Measurements from ENCODE around the gene TMEM43.

Gene TMEM43

DNA sequence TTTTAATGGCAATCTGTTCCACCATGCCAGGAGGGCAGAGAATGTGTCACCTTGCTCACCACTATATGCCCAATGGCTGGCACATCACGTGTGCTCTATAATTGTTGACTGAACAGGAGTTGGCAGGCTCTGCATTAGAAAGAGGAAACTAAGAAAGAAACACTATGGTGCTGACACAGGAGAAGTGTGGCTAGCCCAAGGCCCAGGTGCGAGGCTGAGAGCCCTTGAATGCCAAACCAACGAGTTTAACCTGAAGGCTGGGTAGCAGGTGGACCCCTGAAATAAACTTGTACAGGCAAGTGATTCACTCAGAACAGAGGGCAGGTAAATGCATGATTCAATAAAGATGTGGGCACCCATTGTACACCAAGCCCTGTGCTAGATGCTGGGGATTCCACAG, 2.6 kb upstream of the TMEM43 start:
- Histone ChIP-seq H2BK120ac (ENCODE audit: low read depth, low read length) (no peak overlapping the region), H3K23ac (ENCODE audit: low read length in 2 of 2) (no peak overlapping the region), H3K9ac (ENCODE audit: low read length) (no peak overlapping the region), H3K4me2 (ENCODE audit: low read length, poor library complexity, severe bottlenecking) (no peak overlapping the region), H3K4me1 (ENCODE audit: control insufficient read depth, insufficient read depth, low read depth, low read length) (peaks cover 21% of the 10 kb centered on the region), H4K91ac (ENCODE audit: low read length) (no peak overlapping the region), H3K4me3 (ENCODE audit: insufficient read depth in 1 of 2, low read depth in 1 of 2, low read length in 2 of 2) (no peak overlapping the region), H2BK15ac (ENCODE audit: low read depth, poor library complexity, severe bottlenecking) (no peak overlapping the region), H3K14ac (ENCODE audit: low read length in 2 of 2) (no peak overlapping the region), H3K4ac (ENCODE audit: low read depth in 1 of 2, low read length in 2 of 2) (no peak overlapping the region), H2BK5ac (ENCODE audit: low read depth, low read length, poor library complexity, severe bottlenecking) (no peak overlapping the region), H3K79me1 (replicated peaks; ENCODE audit: low read length, poor library complexity, severe bottlenecking) (peaks cover 38% of the 10 kb centered on the region), H2AFZ (ENCODE audit: low read depth, low read length) (no peak overlapping the region), H3K18ac (ENCODE audit: low read depth in 1 of 2, low read length in 2 of 2) (no peak overlapping the region), H3K27ac (ENCODE audit: low read length, poor library complexity, severe bottlenecking) (no peak overlapping the region), H3K9me3 (ENCODE audit: control insufficient read depth, low read length) (no peaks in the 10 kb centered on the region), H4K8ac (ENCODE audit: low read length) (no peak overlapping the region), H2BK12ac (ENCODE audit: low read length in 2 of 2) (no peak overlapping the region), H2AK5ac (ENCODE audit: low read length, severe bottlenecking) (no peak overlapping the region), H3K36me3 (ENCODE audit: control insufficient read depth in 1 of 2, insufficient read depth in 2 of 2, low read depth in 1 of 2, low read length in 2 of 2) (peaks cover 2 to 33% of the 10 kb centered on the region in 2 experiments), H3K27me3 (ENCODE audit: control insufficient read depth in 1 of 2, insufficient read depth in 1 of 2, low read length in 2 of 2) (no peaks in the 10 kb centered on the region)
- no peak for DNase-seq
- 97% methylated on average over 3 of the region's 3 CpGs for WGBS

DNA sequence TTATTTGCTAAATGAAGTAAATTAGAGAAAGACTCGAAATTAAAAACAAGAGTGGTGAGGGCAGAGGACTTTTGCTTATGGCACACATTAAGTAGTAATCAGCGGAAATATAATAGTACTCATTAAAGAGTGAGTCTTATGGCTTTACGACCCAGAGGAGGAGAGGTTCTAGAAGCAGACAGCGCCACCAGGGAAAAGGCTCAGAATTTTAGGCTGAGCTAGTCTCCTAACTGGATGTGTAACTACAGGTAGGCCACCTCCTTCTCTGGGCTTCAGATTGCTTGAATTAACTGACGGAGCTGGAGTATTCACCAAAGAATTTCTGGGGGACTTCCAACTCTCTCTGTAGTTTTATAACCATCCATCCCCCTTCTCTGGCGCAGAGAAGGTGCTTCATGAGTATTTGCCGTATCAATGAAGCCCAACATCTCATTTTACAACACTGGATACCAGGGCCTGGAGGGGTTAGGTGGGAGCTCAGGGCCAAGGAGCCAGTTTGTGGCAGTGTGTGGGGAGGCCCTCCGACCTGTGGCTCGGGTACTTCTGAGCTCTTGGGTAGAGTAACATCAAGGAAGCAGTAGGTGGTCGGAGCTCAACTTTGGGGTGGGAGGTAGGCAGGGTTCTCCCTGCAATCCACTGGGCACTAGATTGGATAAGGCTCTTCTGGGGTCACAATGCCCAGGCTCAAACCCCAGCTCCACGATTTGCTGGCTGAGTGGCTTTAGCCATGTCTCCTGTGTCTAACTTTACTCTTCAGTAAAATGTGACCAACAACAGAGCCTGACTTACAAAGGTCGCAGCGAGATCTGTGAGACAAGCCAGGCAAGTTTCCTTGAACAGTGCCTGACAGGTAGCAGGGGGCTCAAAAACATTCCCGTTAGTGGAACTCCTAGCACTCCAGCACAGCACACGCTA, 1.3 kb upstream of the TMEM43 start:
- Histone ChIP-seq H2BK120ac (ENCODE audit: low read depth, low read length) (no peak overlapping the region), H2BK15ac (ENCODE audit: low read depth, poor library complexity, severe bottlenecking) (no peak overlapping the region), H2BK12ac (ENCODE audit: low read length in 2 of 2) (no peak overlapping the region), H3K4me2 (ENCODE audit: low read length, poor library complexity, severe bottlenecking) (peak overlapping the region; percentile 94), H3K36me3 (ENCODE audit: control insufficient read depth in 1 of 2, insufficient read depth in 2 of 2, low read depth in 1 of 2, low read length in 2 of 2) (peaks cover 14 to 45% of the 10 kb centered on the region in 2 experiments), H3K79me1 (replicated peaks; ENCODE audit: low read length, poor library complexity, severe bottlenecking) (peaks cover 33% of the 10 kb centered on the region), H2AFZ (ENCODE audit: low read depth, low read length) (peak overlapping the region; percentile 94), H3K4ac (ENCODE audit: low read depth in 1 of 2, low read length in 2 of 2) (peak overlapping the region; percentile 25 to 50), H3K9me3 (ENCODE audit: control insufficient read depth, low read length) (no peaks in the 10 kb centered on the region), H3K27ac (ENCODE audit: low read length, poor library complexity, severe bottlenecking) (no peak overlapping the region), H3K9ac (ENCODE audit: low read length) (peak overlapping the region; percentile 99), H3K18ac (ENCODE audit: low read depth in 1 of 2, low read length in 2 of 2) (peak overlapping the region; percentile 25 to 45), H3K23ac (ENCODE audit: low read length in 2 of 2) (no peak overlapping the region), H3K4me3 (ENCODE audit: insufficient read depth in 1 of 2, low read depth in 1 of 2, low read length in 2 of 2) (peak overlapping the region; percentile 89 to 100), H3K27me3 (ENCODE audit: control insufficient read depth in 1 of 2, insufficient read depth in 1 of 2, low read length in 2 of 2) (no peaks in the 10 kb centered on the region), H2BK5ac (ENCODE audit: low read depth, low read length, poor library complexity, severe bottlenecking) (no peak overlapping the region), H2AK5ac (ENCODE audit: low read length, severe bottlenecking) (no peak overlapping the region), H4K91ac (ENCODE audit: low read length) (no peak overlapping the region), H4K8ac (ENCODE audit: low read length) (peak overlapping the region; percentile 77), H3K4me1 (ENCODE audit: control insufficient read depth, insufficient read depth, low read depth, low read length) (peaks cover 21% of the 10 kb centered on the region), H3K14ac (ENCODE audit: low read length in 2 of 2) (no peak overlapping the region)
- 53% methylated on average over 13 of the region's 15 CpGs for whole genome bisulfite sequencing
- DNase-seq = no peak

DNA sequence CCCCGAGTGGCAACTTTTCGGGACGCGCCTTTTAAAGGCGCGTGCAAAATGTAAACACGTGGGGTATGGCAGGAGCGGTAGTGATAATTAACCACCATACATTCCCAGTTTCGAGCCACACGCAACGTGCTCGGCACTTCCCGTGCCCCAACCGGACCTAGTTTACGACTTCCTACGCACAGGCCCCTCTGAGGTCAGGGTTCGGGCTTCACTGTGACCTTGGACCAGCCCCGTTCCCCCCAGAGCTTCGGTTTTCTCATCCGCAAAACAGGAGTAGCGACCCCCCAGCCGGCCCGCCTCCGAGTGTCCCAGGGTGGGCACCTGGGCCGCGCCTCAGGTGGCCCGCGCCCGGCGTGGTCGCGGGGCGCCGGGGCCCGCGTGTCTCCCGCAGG, 633 bp upstream of the TMEM43 start:
- WGBS = 3% methylated on average over 37 of the region's 37 CpGs
- Histone ChIP-seq H3K18ac (ENCODE audit: low read depth in 1 of 2, low read length in 2 of 2) (peak overlapping the region; percentile 58 to 96), H3K23ac (ENCODE audit: low read length in 2 of 2) (no peak overlapping the region), H4K91ac (ENCODE audit: low read length) (peak overlapping the region; percentile 45), H4K8ac (ENCODE audit: low read length) (peak overlapping the region; percentile 77), H2AK5ac (ENCODE audit: low read length, severe bottlenecking) (no peak overlapping the region), H3K9me3 (ENCODE audit: control insufficient read depth, low read length) (no peaks in the 10 kb centered on the region), H3K27ac (ENCODE audit: low read length, poor library complexity, severe bottlenecking) (no peak overlapping the region), H3K4me2 (ENCODE audit: low read length, poor library complexity, severe bottlenecking) (peak overlapping the region; percentile 94), H3K9ac (ENCODE audit: low read length) (peak overlapping the region; percentile 99), H3K14ac (ENCODE audit: low read length in 2 of 2) (peak overlapping the region in 1 of 2 experiments; percentile 87), H2BK120ac (ENCODE audit: low read depth, low read length) (no peak overlapping the region), H3K27me3 (ENCODE audit: control insufficient read depth in 1 of 2, insufficient read depth in 1 of 2, low read length in 2 of 2) (no peaks in the 10 kb centered on the region), H3K36me3 (ENCODE audit: control insufficient read depth in 1 of 2, insufficient read depth in 2 of 2, low read depth in 1 of 2, low read length in 2 of 2) (peaks cover 14 to 51% of the 10 kb centered on the region in 2 experiments), H3K4ac (ENCODE audit: low read depth in 1 of 2, low read length in 2 of 2) (peak overlapping the region; percentile 75 to 82), H3K4me3 (ENCODE audit: insufficient read depth in 1 of 2, low read depth in 1 of 2, low read length in 2 of 2) (peak overlapping the region; percentile 89 to 100), H3K4me1 (ENCODE audit: control insufficient read depth, insufficient read depth, low read depth, low read length) (peaks cover 19% of the 10 kb centered on the region), H2AFZ (ENCODE audit: low read depth, low read length) (peak overlapping the region; percentile 94), H2BK12ac (ENCODE audit: low read length in 2 of 2) (no peak overlapping the region), H2BK15ac (ENCODE audit: low read depth, poor library complexity, severe bottlenecking) (peak overlapping the region; percentile 89), H3K79me1 (replicated peaks; ENCODE audit: low read length, poor library complexity, severe bottlenecking) (peaks cover 36% of the 10 kb centered on the region), H2BK5ac (ENCODE audit: low read depth, low read length, poor library complexity, severe bottlenecking) (no peak overlapping the region)
- DNase-seq = peak; percentile 31
